ENCODE measurements around the gene TEKT2. TPM values are rescaled to one million over a fixed set of nuclear protein-coding genes. Genes with fewer than 3 reads are reported as not detected.

Gene TEKT2
- total RNA-seq, 1 experiment from 2014 or later: 0.20 TPM

GRCh38 chr1:36096500-36097432 is 12.9 kb downstream of the TEKT2 start:
- H2AFZ ChIP-seq (ENCODE audit: low read length): no peak overlapping the region
- Mint-ChIP-seq H3K27me3 (ENCODE audit: low read depth) (no peaks in the 10 kb centered on the region), H3K27ac (peak overlapping the region; percentile 66 to 85 (median 70); a peak in 5 of 7 replicates)

More at GRCh38 chr1:36096500-36097432, 12.9 kb downstream of the TEKT2 start:
- Histone ChIP-seq H2BK20ac (ENCODE audit: low read depth, low read length, poor library complexity, severe bottlenecking) (no peak overlapping the region), H3K27me3 (ENCODE audit: insufficient read depth, low read length) (no peaks in the 10 kb centered on the region), H3K27ac (ENCODE audit: insufficient read length, low read depth, low read length) (no peak overlapping the region), H4K5ac (ENCODE audit: insufficient read length, low read depth, low read length) (no peak overlapping the region), H4K91ac (ENCODE audit: insufficient read length, low read depth, low read length) (no peak overlapping the region), H3K79me2 (ENCODE audit: insufficient read depth, low read length) (no peaks in the 10 kb centered on the region), H2BK15ac (ENCODE audit: low read depth, low read length) (no peak overlapping the region), H3K18ac (ENCODE audit: insufficient read length, low read depth, low read length) (no peak overlapping the region), H3K23ac (ENCODE audit: insufficient read length, low read depth, low read length) (no peak overlapping the region), H2AK5ac (ENCODE audit: insufficient read length, low read length) (no peak overlapping the region), H3K23me2 (ENCODE audit: insufficient read length, low read depth, low read length, poor library complexity, severe bottlenecking) (no peaks in the 10 kb centered on the region), H3K4me2 (ENCODE audit: insufficient read depth, insufficient read length, low read length) (no peak overlapping the region), H3T11ph (ENCODE audit: low read length) (no peak overlapping the region), H4K20me1 (ENCODE audit: control insufficient read depth, insufficient read depth, insufficient read length) (no peaks in the 10 kb centered on the region), H3K9me3 (ENCODE audit: control insufficient read depth, low read depth, low read length) (no peaks in the 10 kb centered on the region), H3K4me1 (ENCODE audit: insufficient read depth, low read length) (no peaks in the 10 kb centered on the region), H2BK5ac (ENCODE audit: insufficient read length, low read length) (no peak overlapping the region), H3K14ac (ENCODE audit: insufficient read depth, low read length) (no peak overlapping the region), H3K4ac (ENCODE audit: low read depth, low read length) (no peak overlapping the region), H2BK12ac (ENCODE audit: insufficient read length, low read depth, low read length) (no peak overlapping the region), H3K9ac (ENCODE audit: extremely low read depth, insufficient read length, low read length) (no peak overlapping the region), H2BK120ac (ENCODE audit: low read depth, low read length, poor library complexity, severe bottlenecking) (no peak overlapping the region), H4K8ac (replicated peaks; ENCODE audit: insufficient read length, low read depth, low read length) (no peak overlapping the region), H3K56ac (ENCODE audit: insufficient read length, low read depth, low read length) (no peak overlapping the region), H3K79me1 (ENCODE audit: insufficient read depth, low read depth, low read length, poor library complexity, severe bottlenecking) (no peaks in the 10 kb centered on the region)
- H3K36me3 Mint-ChIP-seq (ENCODE audit: insufficient read depth in 1 of 3, low read depth in 3 of 3): peaks cover 16 to 35% (median 29%) of the 10 kb centered on the region in 3 experiments; a peak in 6 of 7 replicates
- H3K4me1 Mint-ChIP-seq: peaks cover 16 to 19% of the 10 kb centered on the region in 2 experiments
- no peaks in the 10 kb centered on the region for H3K9me3 Mint-ChIP-seq
- TF ChIP-seq CTCF (conservative IDR thresholded peaks at IDR 0.05): peak; percentile 62
- WGBS (ENCODE audit: extremely low coverage, insufficient read length, low lambda C conversion rate): no CpG with 5 or more reads among the region's 16 CpGs
- peak overlapping the region in 1 of 2 experiments; percentile 32; a peak in 2 of 5 replicates for H3K4me3 Mint-ChIP-seq
- DNase-seq: peak; percentile 80

Measured in H9 (cell line).